A549 (cell line): ENCODE data around the gene ADGRB2. TPM values are rescaled to one million over a fixed set of nuclear protein-coding genes. Genes with fewer than 3 reads are reported as not detected.

Experiments
- ATAC-seq, 2 experiments: fragments of 200-7000 bp in 1 of 2; fragments of >200 bp in 1 of 2; cut with Nextera tagmentation in 1 of 2; cut with Tn5 transposase in 1 of 2; 3 replicates each; pipeline versions ENCODE4 v1.8.0 to v1.9.1; 2018 to 2020; ENCODE audit warnings: mild to moderate bottlenecking in 1 of 2, moderate library complexity in 1 of 2
- CTCF ChIA-PET: fragments of 300-600 bp; sonication (Branson Sonifier 250); formaldehyde crosslinking; extraction: SDS; loops from one replicate; lab custom pipeline; 2021; ENCODE audit warnings: antibody characterized with exemption, inconsistent platforms; lab: Yijun Ruan, JAX
- POLR2A ChIA-PET: fragments of 350-600 bp; formaldehyde crosslinking; extraction: SDS; loops from one replicate; lab custom pipeline; 2021; ENCODE audit warnings: antibody characterized with exemption, inconsistent platforms; lab: Yijun Ruan, JAX
- DNase-seq, 2 experiments: peaks; one replicate each; pipeline versions ENCODE4 v3.0.0 to v3.0.0-alpha.2; 2011 to 2016; ENCODE audit warnings: low read depth in 1 of 2, low spot score in 1 of 2
- FAIRE-seq: peaks from 2 replicates; lab custom pipeline; 2011; peaks lifted over from hg19 to GRCh38; lab: Jason Lieb, UNC
- H3K27ac ChIP-seq, 2 experiments: fragments of >200 bp; sonication (Bioruptor Twin); formaldehyde crosslinking; 3 replicates each; pipeline ENCODE4 v1.5.1; 2016 to 2017
- H3K4me1 ChIP-seq: fragments of >200 bp; sonication (Bioruptor Twin); formaldehyde crosslinking; 3 replicates; pipeline ENCODE4 v1.6.1; 2016
- H3K4me2 ChIP-seq: fragments of >200 bp; sonication (Bioruptor Twin); formaldehyde crosslinking; 3 replicates; pipeline ENCODE4 v1.6.1; 2016
- H3K4me3 ChIP-seq: fragments of >200 bp; sonication (Bioruptor Twin); formaldehyde crosslinking; 3 replicates; pipeline ENCODE4 v1.5.1; 2016
- H3K9me3 ChIP-seq: fragments of >200 bp; sonication (Bioruptor Twin); formaldehyde crosslinking; 3 replicates; pipeline ENCODE4 v1.6.1; 2016
- CBX8 ChIP-seq: fragments of 200-600 bp; sonication (generic); IDR thresholded peaks from 2 replicates; pipeline ENCODE4 v1.6.1; 2016
- CEBPB ChIP-seq, 2 experiments: fragments of >200 bp in 1 of 2; sonication (Bioruptor Twin) in 1 of 2; formaldehyde crosslinking in 1 of 2; IDR thresholded peaks; 2 replicates each; pipeline ENCODE4 v1.6.1; 2012 to 2016
- EP300 ChIP-seq, 2 experiments: fragments of >200 bp; sonication (Bioruptor Twin); formaldehyde crosslinking; IDR thresholded peaks; 2 replicates in 1 of 2; 3 replicates in 1 of 2; pipeline ENCODE4 v1.6.1; 2016 to 2017
- GATA3 ChIP-seq: IDR thresholded peaks from 2 replicates; pipeline ENCODE4 v1.6.1; 2012; ENCODE audit warnings: borderline replicate concordance
- HDAC2 ChIP-seq: fragments of 200-600 bp; sonication (generic); IDR thresholded peaks from 2 replicates; pipeline ENCODE4 v1.6.1; 2016
- HOXB13 ChIP-seq: fragments of 250-450 bp; sonication (Bioruptor Pico); IDR thresholded peaks from 2 replicates; pipeline ENCODE4 v1.5.0; 2020; ENCODE audit warnings: low read depth, mild to moderate bottlenecking, moderate library complexity
- JUN ChIP-seq, 2 experiments: fragments of >200 bp; sonication (Bioruptor Twin); formaldehyde crosslinking; IDR thresholded peaks; 2 replicates in 1 of 2; 3 replicates in 1 of 2; pipeline ENCODE4 v1.6.1; 2016 to 2017
- KDM1A ChIP-seq: fragments of 200-600 bp; sonication (generic); IDR thresholded peaks from 2 replicates; pipeline ENCODE4 v1.6.1; 2016; ENCODE audit warnings: low read depth, mild to moderate bottlenecking
- KDM5A ChIP-seq: fragments of 200-600 bp; sonication (generic); IDR thresholded peaks from 2 replicates; pipeline ENCODE4 v1.6.1; 2016; ENCODE audit warnings: antibody characterized with exemption, mild to moderate bottlenecking
- MAFK ChIP-seq: fragments of 450-650 bp; IDR thresholded peaks from 2 replicates; pipeline ENCODE4 v1.6.1; 2014; ENCODE audit not compliant: partially characterized antibody
- MYC ChIP-seq: IDR thresholded peaks from 2 replicates; pipeline ENCODE4 v1.6.1; 2012; ENCODE audit warnings: mild to moderate bottlenecking, inconsistent platforms, low read length, improper control_type of control experiment, borderline replicate concordance
- POLR2A ChIP-seq: IDR thresholded peaks from 2 replicates; pipeline ENCODE4 v1.6.1; 2012; ENCODE audit warnings: mild to moderate bottlenecking, low read length
- RAD21 ChIP-seq, 2 experiments: fragments of >200 bp in 1 of 2; sonication (Bioruptor Twin) in 1 of 2; formaldehyde crosslinking in 1 of 2; IDR thresholded peaks in 1 of 2; conservative IDR thresholded peaks in 1 of 2; 2 replicates in 1 of 2; 3 replicates in 1 of 2; pipeline ENCODE4 v1.6.1; 2012 to 2018; ENCODE audit warnings: inconsistent platforms in 1 of 2
- RFX5 ChIP-seq: fragments of 450-650 bp; IDR thresholded peaks from 2 replicates; pipeline ENCODE4 v1.7.1; 2014; ENCODE audit warnings: antibody characterized with exemption, mild to moderate bottlenecking, moderate library complexity
- RNF2 ChIP-seq: fragments of 200-600 bp; sonication (generic); IDR thresholded peaks from 2 replicates; pipeline ENCODE4 v1.6.1; 2016; ENCODE audit warnings: low read depth, mild to moderate bottlenecking, antibody characterized with exemption, moderate library complexity, borderline replicate concordance
- SMC3 ChIP-seq: fragments of >200 bp; sonication (Bioruptor Twin); formaldehyde crosslinking; IDR thresholded peaks from 3 replicates; pipeline ENCODE4 v1.6.1; 2018; ENCODE audit warnings: inconsistent platforms
- TFCP2L1 ChIP-seq: fragments of 250-450 bp; sonication (Bioruptor Pico); IDR thresholded peaks from 2 replicates; pipeline ENCODE4 v1.5.0; 2021; ENCODE audit warnings: mild to moderate bottlenecking
- ZC3H11A ChIP-seq: fragments of 450-650 bp; IDR thresholded peaks from 2 replicates; pipeline ENCODE4 v1.6.1; 2014; ENCODE audit warnings: antibody characterized with exemption, mild to moderate bottlenecking
- WGBS: methylation state at CpG from one replicate; pipeline ENCODE4 v1.1.6; 2017; ENCODE audit errors: missing lambda C conversion rate; 5-methylcytosine and 5-hydroxymethylcytosine counted together
- polyA plus RNA-seq, 4 experiments: library from polyadenylated mRNA; depleted of rRNA in 3 of 4; stranded (reverse); fragments of >200 nt; fragmentation: RNase III in 1 of 4; extraction: RNeasy Plus Mini Kit Qiagen cat#74134 plus additional on column Dnase treatment in 1 of 4; gene quantifications; 2 replicates in 3 of 4; 3 replicates in 1 of 4; pipeline ENCODE4 v1.2.3, GENCODE V29; 2011 to 2017
- TF ChIP-seq, protein P1 (sequence below): fragments of 200-600 bp; sonication (generic); IDR thresholded peaks from 2 replicates; pipeline ENCODE4 v1.6.1; 2016; ENCODE audit warnings: antibody characterized with exemption, mild to moderate bottlenecking, moderate library complexity
- TF ChIP-seq, protein P2 (sequence below): IDR thresholded peaks from 2 replicates; pipeline ENCODE4 v1.6.1; 2012
- TF ChIP-seq, protein P3 (sequence below): fragments of >200 bp; sonication (Bioruptor Twin); formaldehyde crosslinking; IDR thresholded peaks from 3 replicates; pipeline ENCODE4 v1.6.1; 2016
- TF ChIP-seq, protein P4 (sequence below): fragments of >200 bp; sonication (Bioruptor Twin); formaldehyde crosslinking; IDR thresholded peaks from 2 replicates; pipeline ENCODE4 v1.6.1; 2016
- TF ChIP-seq, protein P5 (sequence below): IDR thresholded peaks from 2 replicates; pipeline ENCODE4 v1.6.1; 2012; ENCODE audit warnings: low read depth, borderline replicate concordance

The ADGRB2 gene
- polyA plus RNA-seq, 2 of the 4 experiments (the other 2 are of a cell fraction) = 2.3 to 6.6 TPM

DNA sequence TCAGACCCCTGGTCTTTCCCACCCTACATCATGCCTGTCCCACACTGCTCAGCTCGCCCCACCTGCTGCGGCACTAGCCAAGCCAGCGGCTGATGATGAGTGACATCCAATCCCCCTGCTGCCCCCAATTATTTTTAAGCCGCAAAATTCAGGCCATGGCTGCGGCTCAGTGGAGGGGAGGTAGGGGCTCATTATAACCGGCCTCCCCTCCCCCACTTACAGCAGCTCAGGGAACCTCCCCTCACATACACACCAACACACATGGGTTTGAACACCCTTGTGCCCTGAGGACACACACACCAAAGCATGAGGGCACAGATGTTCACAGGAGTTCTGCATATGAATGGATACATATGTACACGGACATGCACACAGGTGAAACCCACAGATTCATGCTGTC is 5.3 kb downstream of the ADGRB2 start:
- no peak for FAIRE-seq
- no peak overlapping the region for H3K4me3 ChIP-seq
- H3K4me2 ChIP-seq = no peak overlapping the region
- ChIA-PET POLR2A (no interaction called here), CTCF (interaction anchor here (0.7 to 14.7 kb wide), 6 partner anchors 23 to 205 kb away, joined by 3 to 242 read pairs (median 4); no protein-coding TSS in a partner anchor)
- no peak for ATAC-seq
- no peak for DNase-seq
- TF ChIP-seq TFCP2L1 (CRISPR knock-in tag) (no peak), CBX8 (no peak), RAD21 (conservative IDR thresholded peaks at IDR 0.05 in 1 of 2, IDR thresholded peaks at IDR 0.05 in 1 of 2) (no peak), KDM5A (no peak), HOXB13 (CRISPR knock-in tag) (no peak), RNF2 (no peak), EP300 (IDR thresholded peaks at IDR 0.05) (no peak), JUN (IDR thresholded peaks at IDR 0.05) (no peak), MAFK (no peak), SMC3 (no peak), POLR2A (no peak)
- TF ChIP-seq, protein P1, sequence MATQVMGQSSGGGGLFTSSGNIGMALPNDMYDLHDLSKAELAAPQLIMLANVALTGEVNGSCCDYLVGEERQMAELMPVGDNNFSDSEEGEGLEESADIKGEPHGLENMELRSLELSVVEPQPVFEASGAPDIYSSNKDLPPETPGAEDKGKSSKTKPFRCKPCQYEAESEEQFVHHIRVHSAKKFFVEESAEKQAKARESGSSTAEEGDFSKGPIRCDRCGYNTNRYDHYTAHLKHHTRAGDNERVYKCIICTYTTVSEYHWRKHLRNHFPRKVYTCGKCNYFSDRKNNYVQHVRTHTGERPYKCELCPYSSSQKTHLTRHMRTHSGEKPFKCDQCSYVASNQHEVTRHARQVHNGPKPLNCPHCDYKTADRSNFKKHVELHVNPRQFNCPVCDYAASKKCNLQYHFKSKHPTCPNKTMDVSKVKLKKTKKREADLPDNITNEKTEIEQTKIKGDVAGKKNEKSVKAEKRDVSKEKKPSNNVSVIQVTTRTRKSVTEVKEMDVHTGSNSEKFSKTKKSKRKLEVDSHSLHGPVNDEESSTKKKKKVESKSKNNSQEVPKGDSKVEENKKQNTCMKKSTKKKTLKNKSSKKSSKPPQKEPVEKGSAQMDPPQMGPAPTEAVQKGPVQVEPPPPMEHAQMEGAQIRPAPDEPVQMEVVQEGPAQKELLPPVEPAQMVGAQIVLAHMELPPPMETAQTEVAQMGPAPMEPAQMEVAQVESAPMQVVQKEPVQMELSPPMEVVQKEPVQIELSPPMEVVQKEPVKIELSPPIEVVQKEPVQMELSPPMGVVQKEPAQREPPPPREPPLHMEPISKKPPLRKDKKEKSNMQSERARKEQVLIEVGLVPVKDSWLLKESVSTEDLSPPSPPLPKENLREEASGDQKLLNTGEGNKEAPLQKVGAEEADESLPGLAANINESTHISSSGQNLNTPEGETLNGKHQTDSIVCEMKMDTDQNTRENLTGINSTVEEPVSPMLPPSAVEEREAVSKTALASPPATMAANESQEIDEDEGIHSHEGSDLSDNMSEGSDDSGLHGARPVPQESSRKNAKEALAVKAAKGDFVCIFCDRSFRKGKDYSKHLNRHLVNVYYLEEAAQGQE = no peak
- TF ChIP-seq, protein P2, sequence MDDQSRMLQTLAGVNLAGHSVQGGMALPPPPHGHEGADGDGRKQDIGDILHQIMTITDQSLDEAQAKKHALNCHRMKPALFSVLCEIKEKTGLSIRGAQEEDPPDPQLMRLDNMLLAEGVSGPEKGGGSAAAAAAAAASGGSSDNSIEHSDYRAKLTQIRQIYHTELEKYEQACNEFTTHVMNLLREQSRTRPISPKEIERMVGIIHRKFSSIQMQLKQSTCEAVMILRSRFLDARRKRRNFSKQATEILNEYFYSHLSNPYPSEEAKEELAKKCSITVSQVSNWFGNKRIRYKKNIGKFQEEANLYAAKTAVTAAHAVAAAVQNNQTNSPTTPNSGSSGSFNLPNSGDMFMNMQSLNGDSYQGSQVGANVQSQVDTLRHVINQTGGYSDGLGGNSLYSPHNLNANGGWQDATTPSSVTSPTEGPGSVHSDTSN = no peak
- WGBS = 90% methylated on average over 6 of the region's 7 CpGs
- H3K9me3 ChIP-seq = no peaks in the 10 kb centered on the region
- peaks cover 33% of the 10 kb centered on the region for H3K4me1 ChIP-seq
- no peak overlapping the region for H3K27ac ChIP-seq

DNA sequence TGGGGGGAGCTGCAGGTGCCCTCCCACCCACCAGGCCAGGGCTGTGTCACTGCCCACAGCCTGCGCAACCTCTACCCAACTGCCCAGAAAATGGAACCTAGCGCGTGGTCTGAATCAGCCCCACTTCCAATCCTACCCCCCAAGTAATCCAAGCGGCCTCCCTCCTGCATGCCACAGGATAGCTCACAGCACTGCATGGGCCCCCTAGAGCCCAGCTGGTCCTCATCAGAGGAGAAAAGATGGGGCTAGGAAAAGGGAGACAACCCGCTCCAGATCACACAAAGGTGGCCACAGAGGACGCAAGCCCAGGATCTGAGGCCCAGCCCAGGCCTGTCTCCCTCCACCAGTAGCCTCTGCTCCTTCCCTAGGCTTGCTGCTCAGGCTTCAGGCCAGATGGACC is 6.2 kb downstream of the ADGRB2 start:
- CTCF ChIA-PET = interaction anchor here (0.8 to 14.7 kb wide), 8 partner anchors 12 to 206 kb away, joined by 3 to 242 read pairs (median 4); no protein-coding TSS in a partner anchor
- POLR2A ChIA-PET = interaction anchor here (0.9 kb wide), 1 partner anchor 30 kb away, joined by 3 read pairs; no protein-coding TSS in a partner anchor
- Histone ChIP-seq H3K4me3 (no peak overlapping the region), H3K9me3 (no peaks in the 10 kb centered on the region), H3K4me2 (no peak overlapping the region), H3K27ac (no peak overlapping the region), H3K4me1 (peaks cover 37% of the 10 kb centered on the region)
- no peak for FAIRE-seq
- ATAC-seq = no peak
- WGBS = no CpG with 5 or more reads among the region's 6 CpGs
- no peak for TF ChIP-seq CEBPB (IDR thresholded peaks at IDR 0.05)
- no peak for TF ChIP-seq MYC
- no peak for TF ChIP-seq JUN (IDR thresholded peaks at IDR 0.05)
- no peak for TF ChIP-seq EP300 (IDR thresholded peaks at IDR 0.05)
- TF ChIP-seq, protein P3, sequence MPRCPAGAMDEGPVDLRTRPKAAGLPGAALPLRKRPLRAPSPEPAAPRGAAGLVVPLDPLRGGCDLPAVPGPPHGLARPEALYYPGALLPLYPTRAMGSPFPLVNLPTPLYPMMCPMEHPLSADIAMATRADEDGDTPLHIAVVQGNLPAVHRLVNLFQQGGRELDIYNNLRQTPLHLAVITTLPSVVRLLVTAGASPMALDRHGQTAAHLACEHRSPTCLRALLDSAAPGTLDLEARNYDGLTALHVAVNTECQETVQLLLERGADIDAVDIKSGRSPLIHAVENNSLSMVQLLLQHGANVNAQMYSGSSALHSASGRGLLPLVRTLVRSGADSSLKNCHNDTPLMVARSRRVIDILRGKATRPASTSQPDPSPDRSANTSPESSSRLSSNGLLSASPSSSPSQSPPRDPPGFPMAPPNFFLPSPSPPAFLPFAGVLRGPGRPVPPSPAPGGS = no peak
- TF ChIP-seq ZC3H11A = no peak
- DNase-seq = no peak

DNA sequence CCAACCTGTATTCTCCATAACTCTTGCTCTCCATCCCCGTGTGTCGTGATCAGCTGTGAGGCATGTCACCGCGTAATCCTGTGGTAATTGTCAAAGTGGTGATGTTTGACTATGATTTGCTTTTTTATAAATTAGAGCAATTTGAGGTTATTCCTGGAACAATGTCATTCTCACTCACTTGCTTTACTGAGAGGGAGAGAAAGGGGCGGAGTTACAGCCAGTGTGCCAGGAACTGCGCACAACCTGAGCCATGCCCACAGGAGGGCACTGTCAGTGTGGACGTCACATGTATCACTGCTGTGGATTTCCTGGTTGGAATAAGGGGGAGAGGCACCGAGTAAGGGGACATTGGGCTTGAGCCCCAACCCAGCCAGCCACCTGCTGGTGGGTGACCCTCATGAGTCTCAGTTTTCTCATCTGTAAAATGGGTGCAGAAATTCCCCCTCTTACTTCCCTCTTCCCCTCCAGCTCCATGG is 6.9 kb downstream of the ADGRB2 start:
- H3K9me3 ChIP-seq = no peaks in the 10 kb centered on the region
- no peak overlapping the region for H3K27ac ChIP-seq
- 87% methylated on average over 8 of the region's 8 CpGs for WGBS
- DNase-seq (no peak), ATAC-seq (no peak), FAIRE-seq (no peak)
- H3K4me3 ChIP-seq = no peak overlapping the region
- H3K4me2 ChIP-seq = no peak overlapping the region
- H3K4me1 ChIP-seq = peaks cover 34% of the 10 kb centered on the region
- POLR2A ChIA-PET = interaction anchor here (0.9 kb wide), 1 partner anchor 31 kb away, joined by 3 read pairs; no protein-coding TSS in a partner anchor
- CTCF ChIA-PET = interaction anchor here (1.2 to 14.7 kb wide), 6 partner anchors 11 to 206 kb away, joined by 3 to 242 read pairs (median 4); no protein-coding TSS in a partner anchor
- TF ChIP-seq TFCP2L1 (CRISPR knock-in tag) (no peak), RFX5 (no peak), KDM1A (0 out of 2 replicates have a peak, but pooled peaks have one; percentile 61), HDAC2 (0 out of 2 replicates have a peak, but pooled peaks have one; percentile 35), GATA3 (no peak)
- TF ChIP-seq, protein P1 = no peak
- TF ChIP-seq, protein P4, sequence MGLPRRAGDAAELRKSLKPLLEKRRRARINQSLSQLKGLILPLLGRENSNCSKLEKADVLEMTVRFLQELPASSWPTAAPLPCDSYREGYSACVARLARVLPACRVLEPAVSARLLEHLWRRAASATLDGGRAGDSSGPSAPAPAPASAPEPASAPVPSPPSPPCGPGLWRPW = no peak
- TF ChIP-seq, protein P5, sequence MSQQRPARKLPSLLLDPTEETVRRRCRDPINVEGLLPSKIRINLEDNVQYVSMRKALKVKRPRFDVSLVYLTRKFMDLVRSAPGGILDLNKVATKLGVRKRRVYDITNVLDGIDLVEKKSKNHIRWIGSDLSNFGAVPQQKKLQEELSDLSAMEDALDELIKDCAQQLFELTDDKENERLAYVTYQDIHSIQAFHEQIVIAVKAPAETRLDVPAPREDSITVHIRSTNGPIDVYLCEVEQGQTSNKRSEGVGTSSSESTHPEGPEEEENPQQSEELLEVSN = no peak
